SK-N-SH (cell line): Measurements from ENCODE around the gene VSIG10L2.

Experiments
- CTCF ChIP-seq: fragments of 200-600 bp; sonication (generic); IDR thresholded peaks from 2 replicates; pipeline ENCODE4 v1.6.1; 2017; ENCODE audit warnings: antibody characterized with exemption, mild to moderate bottlenecking, moderate library complexity
- EP300 ChIP-seq, 2 experiments: IDR thresholded peaks; 2 replicates each; pipeline versions ENCODE4 v1.4.0 to v1.6.1; 2012; ENCODE audit warnings: borderline replicate concordance in 1 of 2, low read depth in 1 of 2, low read length in 1 of 2
- FOXM1 ChIP-seq: IDR thresholded peaks from 2 replicates; pipeline ENCODE4 v1.4.0; 2012; ENCODE audit warnings: low read depth, mild to moderate bottlenecking
- MAX ChIP-seq: IDR thresholded peaks from 2 replicates; pipeline ENCODE4 v1.4.0; 2012; ENCODE audit warnings: low read depth
- MEF2A ChIP-seq: IDR thresholded peaks from 2 replicates; pipeline ENCODE4 v1.4.0; 2012; ENCODE audit warnings: low read depth, borderline replicate concordance
- REST ChIP-seq: IDR thresholded peaks from 2 replicates; pipeline ENCODE4 v1.6.1; 2012; ENCODE audit warnings: mild to moderate bottlenecking, low read depth, low read length, moderate library complexity
- TF ChIP-seq, protein P1 (sequence below): IDR thresholded peaks from 2 replicates; pipeline ENCODE4 v1.4.0; 2012; ENCODE audit warnings: low read depth, borderline replicate concordance

- no peak for TF ChIP-seq CTCF
- no peak for TF ChIP-seq REST
- TF ChIP-seq, protein P1, sequence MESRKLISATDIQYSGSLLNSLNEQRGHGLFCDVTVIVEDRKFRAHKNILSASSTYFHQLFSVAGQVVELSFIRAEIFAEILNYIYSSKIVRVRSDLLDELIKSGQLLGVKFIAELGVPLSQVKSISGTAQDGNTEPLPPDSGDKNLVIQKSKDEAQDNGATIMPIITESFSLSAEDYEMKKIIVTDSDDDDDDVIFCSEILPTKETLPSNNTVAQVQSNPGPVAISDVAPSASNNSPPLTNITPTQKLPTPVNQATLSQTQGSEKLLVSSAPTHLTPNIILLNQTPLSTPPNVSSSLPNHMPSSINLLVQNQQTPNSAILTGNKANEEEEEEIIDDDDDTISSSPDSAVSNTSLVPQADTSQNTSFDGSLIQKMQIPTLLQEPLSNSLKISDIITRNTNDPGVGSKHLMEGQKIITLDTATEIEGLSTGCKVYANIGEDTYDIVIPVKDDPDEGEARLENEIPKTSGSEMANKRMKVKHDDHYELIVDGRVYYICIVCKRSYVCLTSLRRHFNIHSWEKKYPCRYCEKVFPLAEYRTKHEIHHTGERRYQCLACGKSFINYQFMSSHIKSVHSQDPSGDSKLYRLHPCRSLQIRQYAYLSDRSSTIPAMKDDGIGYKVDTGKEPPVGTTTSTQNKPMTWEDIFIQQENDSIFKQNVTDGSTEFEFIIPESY: no peak
- TF ChIP-seq MEF2A: no peak
- TF ChIP-seq EP300 (IDR thresholded peaks at IDR 0.05; ENCODE audit: borderline replicate concordance in 1 of 2, low read depth in 1 of 2, low read length in 1 of 2): no peak
- no peak for TF ChIP-seq MAX
- no peak for TF ChIP-seq FOXM1
These were observed 1.0 kb downstream of the VSIG10L2 start for GRCh38 chr11:125946712-125947418.
